Stimulated activated CD4-positive, alpha-beta T cell treated with anti-CD3 and anti-CD28 coated beads, Interleukin-4, amount 100 ng/mL, for 24 hours (primary cell): ENCODE data around the gene PDE10A.

Experiments used
- DNase-seq: peaks from one replicate; pipeline ENCODE4 v3.0.0-alpha.2; 2020

Gene PDE10A

GRCh38 chr6:165662749-165663376, at the start of gene PDE10A:
Gene PDE10A (minus strand): TSS chr6:165663241. CDS start chr6:165662811, 430 bp downstream.
- DNase-seq, result no peak

GRCh38 chr6:165708985-165709576, 46.0 kb upstream of the PDE10A start:
- no peak for DNase-seq

GRCh38 chr6:165707067-165707853, 44.2 kb upstream of the PDE10A start:
- DNase-seq, result no peak

- DNase-seq, result no peak
These were observed 42.9 kb upstream of the PDE10A start for GRCh38 chr6:165705941-165706340.

- DNase-seq, result no peak
These were observed 41.2 kb upstream of the PDE10A start for GRCh38 chr6:165704045-165704748.

- DNase-seq, result no peak
These were observed 39.6 kb upstream of the PDE10A start for GRCh38 chr6:165702669-165703068.

- DNase-seq, result no peak
These were observed 38.7 kb upstream of the PDE10A start for GRCh38 chr6:165701564-165702354.

GRCh38 chr6:165701005-165701404, 38.0 kb upstream of the PDE10A start:
- no peak for DNase-seq

GRCh38 chr6:165698868-165699267, 35.8 kb upstream of the PDE10A start:
- DNase-seq, result no peak

GRCh38 chr6:165697171-165697570, 34.1 kb upstream of the PDE10A start:
- DNase-seq, result no peak

- DNase-seq, result no peak
These were observed 32.9 kb upstream of the PDE10A start for GRCh38 chr6:165695722-165696515.

GRCh38 chr6:165694296-165694695, 31.3 kb upstream of the PDE10A start:
- no peak for DNase-seq

GRCh38 chr6:165692106-165692653, 29.1 kb upstream of the PDE10A start:
- no peak for DNase-seq

- DNase-seq, result no peak
These were observed 26.7 kb upstream of the PDE10A start for GRCh38 chr6:165689699-165690098.

GRCh38 chr6:165686596-165687365, 23.7 kb upstream of the PDE10A start:
- DNase-seq, result no peak

GRCh38 chr6:165685302-165685701, 22.3 kb upstream of the PDE10A start:
- no peak for DNase-seq

- DNase-seq, result no peak
These were observed 21.3 kb upstream of the PDE10A start for GRCh38 chr6:165684333-165684732.

GRCh38 chr6:165680975-165681374, 17.9 kb upstream of the PDE10A start:
- DNase-seq, result no peak

- DNase-seq, result no peak
These were observed 16.3 kb upstream of the PDE10A start for GRCh38 chr6:165679326-165679725.

GRCh38 chr6:165678904-165679303, 15.9 kb upstream of the PDE10A start:
- no peak for DNase-seq

GRCh38 chr6:165678429-165678828, 15.4 kb upstream of the PDE10A start:
- DNase-seq, result no peak
